ENCODE results near the gene RADIL.

RADIL gene

GRCh38 chr7:4851459-4852422 is 31.8 kb downstream of the RADIL start:
- DNase-seq (ENCODE audit: low spot score) = no peak

DNA sequence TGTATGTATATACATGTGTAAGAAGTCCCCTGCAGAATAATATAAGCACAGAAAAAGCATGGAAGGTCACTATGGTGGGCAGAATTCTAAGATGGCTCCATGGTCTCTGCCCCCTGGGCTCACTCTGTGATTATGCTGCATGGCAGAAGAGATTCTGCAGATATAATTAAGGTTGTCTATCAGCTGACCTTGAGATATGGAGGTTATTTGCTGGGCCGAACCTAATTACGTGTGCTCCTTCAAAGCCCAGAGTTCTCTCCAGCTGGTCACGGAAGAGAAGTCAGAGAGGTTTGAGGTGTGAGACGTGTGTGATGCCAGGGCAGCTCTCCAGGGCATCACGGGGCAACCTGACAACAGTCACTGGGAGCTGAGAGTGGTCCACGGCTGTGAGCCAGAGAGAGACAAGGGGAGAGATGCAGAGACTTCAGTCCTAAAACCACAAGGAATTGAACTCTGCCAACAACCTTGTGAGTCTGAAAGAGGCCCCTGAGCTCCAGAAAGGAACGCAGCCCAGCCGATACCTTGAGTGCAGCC is 33.2 kb downstream of the RADIL start:
- DNase-seq (ENCODE audit: low spot score) = no peak

DNA sequence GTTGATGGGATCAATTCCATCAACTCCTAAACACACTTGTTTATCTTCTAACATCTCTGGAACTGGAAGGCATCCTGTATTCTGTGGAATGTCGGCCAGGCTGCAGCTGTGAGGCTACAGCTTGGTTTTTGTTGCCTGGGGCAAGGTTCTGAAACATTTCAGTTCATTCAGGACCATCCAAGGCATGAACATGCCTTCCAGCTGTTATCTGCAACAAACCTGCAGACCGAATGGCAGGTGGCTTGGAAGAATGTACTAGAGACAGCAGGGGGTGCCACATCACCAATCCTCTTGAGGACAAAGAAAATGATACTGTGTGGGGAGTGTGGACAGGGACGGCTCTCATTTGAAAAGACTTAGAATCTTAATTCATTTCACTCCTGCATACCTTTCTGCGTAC is 34.1 kb downstream of the RADIL start:
- DNase-seq (ENCODE audit: low spot score) = no peak

DNA sequence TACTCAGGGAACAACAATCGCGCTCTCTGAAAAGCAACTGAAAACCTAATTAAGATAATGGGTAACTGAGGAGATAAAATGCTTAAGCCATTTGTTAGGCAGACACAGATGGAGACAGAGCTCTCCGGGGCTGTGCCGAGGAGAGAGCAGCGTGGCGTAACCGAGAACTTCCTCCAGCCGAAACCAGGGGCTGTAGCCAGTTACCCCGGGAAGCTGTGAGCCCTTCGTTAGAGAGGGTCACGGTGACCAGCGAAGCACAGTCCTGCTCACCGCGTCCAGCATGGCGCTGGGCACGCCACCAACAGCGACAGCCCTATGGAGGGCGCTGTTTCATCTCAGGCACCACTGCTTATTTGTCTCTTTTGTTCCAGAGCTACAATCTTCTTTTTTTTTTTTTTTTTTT is 37.8 kb downstream of the RADIL start:
- DNase-seq (ENCODE audit: low spot score) = no peak

DNA sequence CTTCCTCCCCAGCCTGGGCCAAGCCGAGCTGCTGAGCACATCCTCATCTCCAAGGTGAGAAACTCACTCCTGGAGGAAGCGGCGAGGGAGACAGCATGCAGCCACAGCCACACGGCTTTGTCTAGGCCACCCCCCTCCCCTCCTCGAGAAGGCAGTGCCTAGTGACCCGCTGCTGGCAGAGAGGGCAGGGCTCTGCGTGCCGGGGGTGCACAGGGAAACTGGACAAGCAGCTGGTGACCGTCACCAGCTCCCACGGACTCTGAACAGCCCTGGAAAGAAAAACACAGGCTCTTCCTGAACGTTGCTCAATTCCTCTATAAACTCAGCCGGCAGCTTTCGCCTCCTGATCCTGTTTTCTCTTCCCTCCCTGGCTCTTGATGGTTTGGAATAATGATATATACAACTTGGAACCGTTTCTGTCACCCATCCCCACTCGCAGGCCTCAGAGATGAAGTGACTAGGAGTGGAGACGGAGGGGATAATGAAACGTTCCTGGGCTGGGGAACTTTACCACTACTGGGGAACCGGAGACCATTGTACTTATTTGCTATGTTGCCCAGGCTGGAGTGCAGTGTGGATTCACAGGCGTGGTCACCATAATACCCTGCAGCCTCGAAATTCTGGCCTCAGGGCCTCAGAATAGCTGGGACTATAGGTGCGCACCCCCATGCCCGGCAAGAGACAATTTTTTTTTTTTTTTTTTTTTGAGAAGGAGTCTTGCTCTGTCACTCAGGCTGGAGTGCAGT is 41.0 kb downstream of the RADIL start:
- DNase-seq (ENCODE audit: low spot score) = no peak

DNA sequence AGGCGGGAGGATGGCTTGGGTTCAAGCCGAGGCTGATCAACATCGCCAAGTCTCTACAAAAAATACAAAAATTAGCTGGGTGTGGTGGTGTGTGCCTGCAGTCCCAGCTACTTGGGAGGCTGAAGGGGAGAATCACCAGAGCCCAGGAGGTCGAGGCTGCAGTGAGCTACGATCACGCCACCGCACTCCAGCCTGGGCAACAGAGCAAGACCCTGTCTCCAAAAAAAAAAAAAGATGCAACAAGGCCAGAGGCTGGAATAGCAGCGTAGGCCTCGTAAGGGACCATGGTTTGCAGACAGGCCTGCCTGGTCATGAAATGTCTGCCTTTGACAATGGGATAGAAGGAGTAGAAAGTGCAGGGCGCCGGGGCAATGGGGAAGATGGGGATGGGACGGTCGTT is 41.7 kb downstream of the RADIL start:
- no peak for DNase-seq (ENCODE audit: low spot score)

GRCh38 chr7:4841007-4841784 is 42.3 kb downstream of the RADIL start:
- DNase-seq (ENCODE audit: low spot score) = no peak

DNA sequence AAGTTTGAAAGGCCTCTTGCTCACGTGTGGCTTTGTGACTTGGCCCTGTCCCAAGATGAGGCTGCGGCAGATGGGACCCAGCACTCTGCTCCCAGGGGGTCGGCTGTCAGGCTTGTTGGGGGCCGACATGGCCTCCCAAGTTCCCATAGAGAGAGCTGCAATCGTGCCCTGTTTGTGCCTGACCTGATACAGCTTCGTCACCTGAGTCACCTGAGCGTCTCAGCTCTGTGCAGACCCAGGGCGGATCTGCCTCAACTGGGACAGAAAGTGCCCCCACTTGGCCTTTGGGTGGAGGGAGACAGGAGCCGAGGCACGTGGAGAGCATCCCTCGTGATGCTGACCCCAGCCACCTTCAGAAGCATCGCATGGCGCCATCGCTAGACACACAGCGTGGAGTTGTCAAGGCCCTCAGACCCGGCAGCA is 43.4 kb downstream of the RADIL start:
- no peak for DNase-seq (ENCODE audit: low spot score)

DNA sequence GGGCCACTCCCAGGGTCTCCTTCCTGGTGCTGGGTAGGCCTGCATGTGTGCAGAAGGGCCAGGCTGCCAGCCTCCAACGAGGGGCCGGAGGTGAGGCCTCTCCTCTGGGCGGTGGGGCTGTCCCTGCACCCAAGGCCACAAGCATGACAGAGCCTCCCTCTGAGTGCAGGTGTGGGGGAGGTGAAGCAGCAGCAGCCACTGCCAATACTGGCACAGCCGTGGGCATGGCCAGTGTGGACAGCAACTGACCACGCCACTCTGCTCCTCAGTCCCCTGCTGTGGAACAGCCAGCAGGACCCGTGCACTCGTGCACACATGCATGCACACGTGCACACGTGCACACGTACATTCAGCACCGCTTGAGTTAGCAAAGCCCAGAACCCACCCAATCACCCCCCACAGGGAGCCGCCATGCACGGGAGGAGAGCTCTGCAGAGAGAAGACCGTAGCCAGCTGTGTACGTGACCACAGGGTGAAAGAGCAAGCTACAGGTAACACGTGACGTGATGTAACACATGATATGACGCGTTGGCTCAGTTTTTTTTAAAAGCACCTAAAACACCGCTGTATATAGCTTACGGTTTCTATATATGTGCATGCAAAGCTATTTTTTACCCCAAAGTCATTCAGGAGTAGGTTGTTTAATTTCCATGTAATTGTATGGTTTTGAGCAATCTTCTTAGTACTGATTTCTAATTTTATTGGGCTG is 44.7 kb downstream of the RADIL start:
- DNase-seq (ENCODE audit: low spot score) = no peak

- DNase-seq (ENCODE audit: low spot score) = no peak
Measured at GRCh38 chr7:4837803-4838625, 45.5 kb downstream of the RADIL start.

- no peak for DNase-seq (ENCODE audit: low spot score)
Measured at GRCh38 chr7:4837041-4837802, 46.3 kb downstream of the RADIL start.

DNA sequence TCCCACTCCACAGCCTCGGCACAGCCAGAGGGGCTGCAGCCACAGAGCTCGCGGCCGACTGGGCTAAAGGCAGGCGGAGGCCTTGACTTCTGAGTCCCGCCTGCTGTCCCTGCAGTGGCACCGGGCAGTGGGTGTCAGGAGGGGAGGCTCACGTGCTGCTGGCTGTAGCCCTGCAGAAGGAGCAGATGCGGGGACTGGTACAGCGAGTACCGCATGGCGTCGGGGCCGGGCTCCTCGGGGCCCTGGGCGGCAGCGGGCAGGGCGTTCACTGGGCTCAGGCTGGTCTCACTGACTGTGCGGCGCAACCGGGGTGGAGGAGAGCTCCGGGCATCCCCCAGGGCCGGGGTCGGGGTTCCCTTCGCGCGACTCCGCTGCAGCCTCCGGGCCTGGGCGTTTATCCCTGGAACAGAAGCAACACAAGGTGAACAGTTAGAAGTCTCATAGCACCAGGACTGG is 47.3 kb downstream of the RADIL start:
- no peak for DNase-seq (ENCODE audit: low spot score)

DNA sequence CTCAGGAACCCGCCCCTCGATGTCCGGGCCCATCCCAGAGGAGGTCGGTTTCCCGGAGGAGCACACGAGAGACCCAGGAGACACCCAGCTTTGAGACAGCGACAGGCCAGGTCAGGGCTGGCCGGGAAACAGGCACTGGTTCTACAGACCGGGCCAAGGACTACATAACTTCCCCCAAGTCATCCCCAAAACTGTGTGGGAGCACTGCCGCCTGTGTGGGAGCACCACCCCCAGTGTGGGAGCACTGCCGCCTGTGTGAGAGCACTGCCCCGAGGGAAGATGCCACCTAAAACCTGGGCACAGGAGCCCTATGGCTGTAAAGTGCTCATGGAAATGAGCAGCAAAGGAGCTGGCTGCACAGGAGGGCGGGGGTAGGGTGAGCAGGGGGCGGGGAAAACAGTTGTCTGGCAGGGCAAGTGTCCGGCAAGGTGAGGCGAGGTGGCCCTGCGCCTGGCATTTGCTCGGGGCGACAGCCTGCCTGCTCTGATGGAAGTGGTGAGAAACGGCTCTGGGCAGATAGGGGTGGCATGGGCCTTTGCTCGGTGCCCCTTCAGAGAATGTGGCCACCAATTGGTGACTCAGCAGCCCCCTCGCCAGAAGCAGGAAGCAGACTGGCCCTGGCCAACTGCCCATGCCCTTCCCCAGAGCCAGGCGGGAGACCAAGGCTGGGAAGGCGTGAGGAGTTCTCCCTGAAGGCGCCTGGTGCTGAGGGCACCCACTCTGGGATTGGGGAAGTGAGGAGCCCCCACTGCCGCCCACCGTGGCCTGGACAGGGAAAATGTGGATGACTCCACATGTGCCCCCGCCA is 47.9 kb downstream of the RADIL start:
- DNase-seq (ENCODE audit: low spot score) = no peak

- DNase-seq (ENCODE audit: low spot score) = no peak
Measured at GRCh38 chr7:4834601-4835397, 48.7 kb downstream of the RADIL start.

- no peak for DNase-seq (ENCODE audit: low spot score)
Measured at GRCh38 chr7:4833691-4834600, 49.6 kb downstream of the RADIL start.

GRCh38 chr7:4833176-4833575 is 50.3 kb downstream of the RADIL start:
- no peak for DNase-seq (ENCODE audit: low spot score)

- no peak for DNase-seq (ENCODE audit: low spot score)
Measured at GRCh38 chr7:4832711-4833110, 50.8 kb downstream of the RADIL start.

Measured in CD4-positive, alpha-beta T cell treated with Interleukin-6 at 100 ng/mL for 8 hours (primary cell).